Activated CD8-positive, alpha-beta memory T cell treated with anti-CD3 and anti-CD28 coated beads, Interleukin-2, amount 10 ng/mL, durations not matched to agents 7 days and 5 days (primary cell): ENCODE results near the gene HECTD1. TPM values are rescaled to one million over a fixed set of nuclear protein-coding genes. Genes with fewer than 3 reads are reported as not detected.

ENCODE experiments used
- ATAC-seq: fragments of 150-1000 bp; cut with Tn5 transposase; one replicate; pipeline ENCODE4 v1.10.0; 2021; ENCODE audit warnings: moderate library complexity
- CTCF ChIA-PET: fragments of 350-600 bp; sonication (Branson Sonifier 250); formaldehyde crosslinking; loops from one replicate; lab custom pipeline; 2021; ENCODE audit warnings: antibody characterized with exemption; lab: Charles Lee
- DNase-seq: peaks from one replicate; pipeline ENCODE4 v3.0.0-alpha.2; 2020
- H3K27ac Mint-ChIP-seq: one replicate; pipeline ENCODE4 v1.8.0; 2021; ENCODE audit warnings: mild to moderate bottlenecking, mixed read lengths
- H3K27me3 Mint-ChIP-seq: one replicate; pipeline ENCODE4 v1.8.0; 2021; ENCODE audit warnings: mixed read lengths
- H3K36me3 Mint-ChIP-seq: one replicate; pipeline ENCODE4 v1.8.0; 2021; ENCODE audit warnings: mild to moderate bottlenecking, mixed read lengths
- H3K4me1 Mint-ChIP-seq: one replicate; pipeline ENCODE4 v1.8.0; 2021; ENCODE audit warnings: mixed read lengths
- H3K4me3 Mint-ChIP-seq: one replicate; pipeline ENCODE4 v1.8.0; 2021; ENCODE audit warnings: mild to moderate bottlenecking, moderate library complexity, mixed read lengths
- H3K9me3 Mint-ChIP-seq: one replicate; pipeline ENCODE4 v1.8.0; 2022; ENCODE audit warnings: low read depth, mixed read lengths
- total RNA-seq, 2 experiments: library from RNA; stranded (reverse); gene quantifications; one replicate each; pipeline ENCODE4 v1.2.3, GENCODE V29; 2021

Gene HECTD1
- total RNA-seq, 2 experiments from 2014 or later: 91.0 to 105 TPM

DNA sequence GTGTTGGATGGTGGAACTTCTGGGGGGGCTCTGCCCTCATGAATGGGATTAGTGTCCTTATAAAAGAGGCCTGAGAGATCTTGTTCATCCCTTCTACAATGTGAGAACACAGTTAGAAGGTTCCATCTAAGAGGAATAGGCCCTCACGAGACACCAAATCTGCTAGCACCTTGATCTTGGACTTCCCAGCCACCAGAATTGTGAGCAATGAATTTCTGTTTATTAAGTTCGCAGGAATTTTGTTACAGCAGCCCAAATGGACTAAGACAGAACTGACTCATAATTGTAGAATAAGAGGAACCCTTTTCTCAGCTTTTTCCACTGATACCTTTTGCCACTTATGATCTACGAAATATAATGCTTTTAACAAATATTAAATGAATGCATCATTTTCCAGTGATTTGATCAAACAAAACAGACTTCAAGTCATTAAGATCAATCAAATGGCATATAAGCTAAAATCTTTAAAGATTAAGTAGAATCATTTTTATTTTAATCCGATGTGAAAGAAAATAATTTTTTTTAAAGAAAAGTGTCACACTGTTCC, 68.2 kb downstream of the HECTD1 start:
- CTCF ChIA-PET: interaction anchor here (1.1 kb wide), 1 partner anchor 11 kb away, joined by 3 read pairs; no protein-coding TSS in a partner anchor
- no peak for ATAC-seq
- H3K36me3 Mint-ChIP-seq: peaks cover 33% of the 10 kb centered on the region
- H3K27ac Mint-ChIP-seq: no peak overlapping the region
- H3K27me3 Mint-ChIP-seq: no peaks in the 10 kb centered on the region
- H3K9me3 Mint-ChIP-seq: no peaks in the 10 kb centered on the region
- H3K4me1 Mint-ChIP-seq: peaks cover 2% of the 10 kb centered on the region
- DNase-seq: no peak
- no peak overlapping the region for H3K4me3 Mint-ChIP-seq

- DNase-seq (no peak), ATAC-seq (no peak)
- Mint-ChIP-seq H3K9me3 (no peaks in the 10 kb centered on the region), H3K36me3 (peaks cover 35% of the 10 kb centered on the region), H3K27me3 (no peaks in the 10 kb centered on the region), H3K27ac (no peak overlapping the region), H3K4me1 (peaks cover 2% of the 10 kb centered on the region), H3K4me3 (no peak overlapping the region)
- CTCF ChIA-PET: interaction anchor here (1.1 kb wide), 1 partner anchor 12 kb away, joined by 3 read pairs; no protein-coding TSS in a partner anchor
Measured at GRCh38 chr14:31138301-31138700, 69.3 kb downstream of the HECTD1 start.

DNA sequence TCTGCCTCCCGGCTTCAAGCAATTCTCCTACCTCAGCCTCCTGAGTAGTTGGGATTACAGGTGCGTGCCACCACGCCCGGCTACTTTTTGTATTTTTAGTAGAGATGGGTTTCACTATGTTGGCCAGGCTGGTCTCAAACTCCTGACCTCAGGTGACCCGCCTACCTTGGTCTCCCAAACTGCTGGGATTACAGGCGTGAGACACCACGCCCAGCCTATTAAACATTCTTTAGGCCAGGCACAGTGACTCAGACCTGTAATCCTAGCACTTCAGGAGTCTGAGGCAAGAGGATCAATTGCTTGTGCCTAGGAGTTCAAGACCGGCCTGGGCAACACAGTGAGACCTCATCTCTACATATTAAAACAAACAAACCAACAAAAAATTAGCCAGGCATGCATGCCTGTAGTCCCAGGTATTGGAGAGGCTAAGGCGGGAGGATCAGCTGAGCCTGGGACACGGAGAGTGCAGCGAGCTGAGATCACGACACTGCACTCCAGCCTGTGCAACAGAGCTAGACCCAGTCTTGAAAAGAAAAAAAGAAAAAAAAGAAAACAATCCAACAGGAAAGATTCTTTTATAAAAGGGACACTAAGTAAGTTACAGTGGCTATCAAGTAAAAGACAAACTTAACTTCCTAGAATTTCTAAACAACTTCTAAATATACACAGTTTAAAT, 70.2 kb downstream of the HECTD1 start:
- Mint-ChIP-seq H3K4me3 (no peak overlapping the region), H3K27ac (no peak overlapping the region), H3K9me3 (no peaks in the 10 kb centered on the region), H3K4me1 (no peaks in the 10 kb centered on the region), H3K36me3 (peaks cover 39% of the 10 kb centered on the region), H3K27me3 (no peaks in the 10 kb centered on the region)
- CTCF ChIA-PET: no interaction called here
- no peak for ATAC-seq
- DNase-seq: no peak

GRCh38 chr14:31133133-31133532, 74.5 kb downstream of the HECTD1 start:
- Mint-ChIP-seq H3K36me3 (peaks cover 42% of the 10 kb centered on the region), H3K4me3 (no peak overlapping the region), H3K27me3 (no peaks in the 10 kb centered on the region), H3K27ac (no peak overlapping the region), H3K9me3 (no peaks in the 10 kb centered on the region), H3K4me1 (peaks cover 12% of the 10 kb centered on the region)
- DNase-seq (no peak), ATAC-seq (no peak)
- CTCF ChIA-PET: interaction anchor here (1.3 kb wide), 1 partner anchor 10 kb away, joined by 3 read pairs; no protein-coding TSS in a partner anchor

- H3K9me3 Mint-ChIP-seq: no peaks in the 10 kb centered on the region
- DNase-seq (no peak), ATAC-seq (no peak)
- CTCF ChIA-PET: interaction anchor here (1.0 to 1.7 kb wide), 4 partner anchors 29 to 103 kb away, joined by 3 to 5 read pairs (median 4); partner anchors contain the start of genes AP4S1, HECTD1 and STRN3
- peaks cover 41% of the 10 kb centered on the region for H3K36me3 Mint-ChIP-seq
- no peak overlapping the region for H3K4me3 Mint-ChIP-seq
- peak overlapping the region; percentile 12 for H3K27ac Mint-ChIP-seq
- H3K27me3 Mint-ChIP-seq: no peaks in the 10 kb centered on the region
- peaks cover 31% of the 10 kb centered on the region for H3K4me1 Mint-ChIP-seq
Measured at GRCh38 chr14:31128601-31129526, 78.7 kb downstream of the HECTD1 start.

DNA sequence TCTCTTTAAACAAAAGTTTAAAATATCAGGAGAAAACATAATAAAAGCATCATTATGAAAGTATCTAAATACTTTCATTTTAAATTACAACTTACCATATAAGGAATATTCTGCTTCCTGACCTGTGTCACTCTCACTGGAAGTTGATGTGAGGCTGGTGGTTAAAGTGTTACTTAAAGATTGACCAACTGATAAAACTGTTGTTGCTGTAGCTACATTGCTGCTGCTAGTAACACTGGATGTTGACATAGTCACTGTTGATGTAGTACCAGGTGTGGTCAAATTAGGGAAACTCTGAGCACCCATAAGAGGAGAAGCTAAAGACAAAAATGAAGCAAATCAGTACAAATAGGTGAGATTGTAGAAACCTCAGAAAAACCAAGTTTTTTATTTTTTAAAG, 79.9 kb downstream of the HECTD1 start:
- Mint-ChIP-seq H3K27me3 (no peaks in the 10 kb centered on the region), H3K4me1 (peaks cover 31% of the 10 kb centered on the region), H3K27ac (peak overlapping the region; percentile 21), H3K4me3 (no peak overlapping the region), H3K36me3 (peaks cover 41% of the 10 kb centered on the region), H3K9me3 (no peaks in the 10 kb centered on the region)
- ATAC-seq (peak; percentile 97), DNase-seq (peak; percentile 71)
- CTCF ChIA-PET: interaction anchor here (0.8 to 1.7 kb wide), 5 partner anchors 30 to 148 kb away, joined by 3 to 5 read pairs (median 4); partner anchors contain the start of genes AP4S1, HECTD1 and STRN3

GRCh38 chr14:31126680-31127079, 80.9 kb downstream of the HECTD1 start:
- Mint-ChIP-seq H3K4me1 (peaks cover 31% of the 10 kb centered on the region), H3K9me3 (no peaks in the 10 kb centered on the region), H3K27me3 (no peaks in the 10 kb centered on the region), H3K4me3 (no peak overlapping the region), H3K36me3 (peaks cover 45% of the 10 kb centered on the region), H3K27ac (no peak overlapping the region)
- ATAC-seq (no peak), DNase-seq (no peak)
- CTCF ChIA-PET: interaction anchor here (1.0 to 1.5 kb wide), 2 partner anchors 81 to 100 kb away, joined by 3 to 5 read pairs; partner anchors contain the start of gene HECTD1

- Mint-ChIP-seq H3K36me3 (peaks cover 41% of the 10 kb centered on the region), H3K27me3 (no peaks in the 10 kb centered on the region), H3K4me1 (peaks cover 31% of the 10 kb centered on the region), H3K9me3 (no peaks in the 10 kb centered on the region), H3K27ac (no peak overlapping the region), H3K4me3 (no peak overlapping the region)
- CTCF ChIA-PET: no interaction called here
- DNase-seq (no peak), ATAC-seq (no peak)
Measured at GRCh38 chr14:31125231-31125630, 82.4 kb downstream of the HECTD1 start.

DNA sequence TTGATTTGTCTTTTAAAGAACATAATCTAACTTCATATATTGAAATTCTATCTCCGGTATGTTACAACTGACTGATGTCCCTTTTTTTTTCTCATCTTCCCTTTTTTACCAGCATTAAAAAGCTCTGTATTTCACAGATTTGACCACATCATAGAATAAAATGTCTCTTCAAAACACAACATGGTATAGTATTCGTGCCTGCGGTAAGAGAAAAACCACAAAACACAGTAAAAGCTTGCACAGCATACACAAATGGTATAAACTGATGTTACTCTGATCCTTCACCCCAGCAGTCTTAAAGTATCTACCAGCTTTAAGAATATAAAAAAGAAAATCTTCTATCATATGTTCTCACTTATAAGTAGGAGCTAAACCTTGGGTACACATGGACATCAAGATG, 83.4 kb downstream of the HECTD1 start:
- Mint-ChIP-seq H3K4me3 (no peak overlapping the region), H3K27me3 (no peaks in the 10 kb centered on the region), H3K27ac (peak overlapping the region; percentile 50), H3K36me3 (peaks cover 43% of the 10 kb centered on the region), H3K4me1 (peaks cover 30% of the 10 kb centered on the region), H3K9me3 (no peaks in the 10 kb centered on the region)
- no peak for DNase-seq
- CTCF ChIA-PET: interaction anchor here (1.0 kb wide), 1 partner anchor 144 kb away, joined by 3 read pairs; no protein-coding TSS in a partner anchor
- ATAC-seq: peak; percentile 47

DNA sequence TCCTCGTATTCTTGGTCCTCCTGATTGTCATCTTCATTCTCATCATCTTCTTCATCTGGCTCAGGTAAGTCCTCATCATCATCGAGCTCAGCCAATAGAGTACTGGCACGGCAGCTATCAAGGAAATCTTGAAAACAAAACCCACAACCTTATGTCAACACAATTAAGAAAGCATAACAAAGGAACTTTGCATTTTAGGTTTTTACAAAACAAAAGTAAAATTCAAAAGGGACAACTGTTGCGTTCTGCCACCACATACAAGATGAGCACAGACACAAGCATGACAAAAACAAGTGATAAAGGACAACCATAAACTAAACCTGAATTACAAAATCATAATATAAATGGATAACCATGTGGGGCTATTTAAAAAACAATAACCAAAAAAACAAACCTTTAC, 84.7 kb downstream of the HECTD1 start:
- ATAC-seq (no peak), DNase-seq (no peak)
- no peak overlapping the region for H3K27ac Mint-ChIP-seq
- peaks cover 21% of the 10 kb centered on the region for H3K4me1 Mint-ChIP-seq
- H3K36me3 Mint-ChIP-seq: peaks cover 40% of the 10 kb centered on the region
- CTCF ChIA-PET: interaction anchor here (1.2 kb wide), 1 partner anchor 10 kb away, joined by 3 read pairs; no protein-coding TSS in a partner anchor
- no peaks in the 10 kb centered on the region for H3K9me3 Mint-ChIP-seq
- H3K27me3 Mint-ChIP-seq: no peaks in the 10 kb centered on the region
- no peak overlapping the region for H3K4me3 Mint-ChIP-seq

DNA sequence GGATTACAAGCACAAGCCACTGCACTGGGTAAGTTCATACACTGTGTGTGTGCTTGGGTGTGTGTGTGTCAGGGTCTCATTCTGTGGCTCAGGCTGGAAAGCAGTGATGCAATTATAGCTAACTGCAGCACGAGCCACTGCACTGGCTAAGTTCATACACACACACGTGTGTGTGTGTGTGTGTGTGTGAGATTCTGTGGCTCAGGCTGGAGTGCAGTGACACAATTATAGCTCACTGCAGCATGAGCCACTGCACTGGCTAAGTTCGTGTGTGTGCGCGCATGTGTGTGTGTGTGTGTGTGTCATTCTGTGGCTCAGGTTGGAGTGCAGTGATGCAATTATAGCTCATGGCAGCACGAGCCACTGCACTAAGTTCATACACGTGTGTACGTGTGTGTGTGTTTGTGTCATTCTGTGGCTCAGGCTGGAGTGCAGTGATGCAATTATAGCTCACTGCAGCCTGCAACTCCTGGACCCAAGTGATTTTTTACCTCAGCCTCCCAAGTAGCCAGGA, 85.4 kb downstream of the HECTD1 start:
- DNase-seq: no peak
- CTCF ChIA-PET: interaction anchor here (1.2 kb wide), 1 partner anchor 11 kb away, joined by 3 read pairs; no protein-coding TSS in a partner anchor
- peaks cover 38% of the 10 kb centered on the region for H3K36me3 Mint-ChIP-seq
- H3K27ac Mint-ChIP-seq: no peak overlapping the region
- H3K27me3 Mint-ChIP-seq: no peaks in the 10 kb centered on the region
- no peak overlapping the region for H3K4me3 Mint-ChIP-seq
- H3K9me3 Mint-ChIP-seq: no peaks in the 10 kb centered on the region
- ATAC-seq: no peak
- peaks cover 13% of the 10 kb centered on the region for H3K4me1 Mint-ChIP-seq

- no peak for DNase-seq
- Mint-ChIP-seq H3K27me3 (no peaks in the 10 kb centered on the region), H3K4me3 (no peak overlapping the region), H3K36me3 (peaks cover 50% of the 10 kb centered on the region), H3K4me1 (peaks cover 2% of the 10 kb centered on the region), H3K27ac (no peak overlapping the region), H3K9me3 (no peaks in the 10 kb centered on the region)
- CTCF ChIA-PET: no interaction called here
- no peak for ATAC-seq
Measured at GRCh38 chr14:31118892-31119291, 88.7 kb downstream of the HECTD1 start.

- ATAC-seq: no peak
- Mint-ChIP-seq H3K4me1 (no peaks in the 10 kb centered on the region), H3K27ac (no peak overlapping the region), H3K36me3 (peaks cover 61% of the 10 kb centered on the region), H3K4me3 (no peak overlapping the region), H3K9me3 (no peaks in the 10 kb centered on the region), H3K27me3 (no peaks in the 10 kb centered on the region)
- CTCF ChIA-PET: no interaction called here
- DNase-seq: no peak
Measured at GRCh38 chr14:31113794-31114193, 93.8 kb downstream of the HECTD1 start.
